ENCODE results near the gene MPEG1. TPM values are rescaled to one million over a fixed set of nuclear protein-coding genes. Genes with fewer than 3 reads are reported as not detected.

The MPEG1 gene
- total RNA-seq, 1 experiment from 2014 or later: not detected

GRCh38 chr11:59187587-59187986 lies 25.1 kb downstream of the MPEG1 start:
- H3K4me2 ChIP-seq (ENCODE audit: insufficient read depth, insufficient read length, low read length): no peak overlapping the region
- H2AFZ ChIP-seq (ENCODE audit: low read length): no peak overlapping the region
- no peak overlapping the region for H2BK120ac ChIP-seq (ENCODE audit: low read depth, low read length, poor library complexity, severe bottlenecking)
- H3T11ph ChIP-seq (ENCODE audit: low read length): no peak overlapping the region
- no peak overlapping the region for H3K27ac ChIP-seq (ENCODE audit: insufficient read length, low read depth, low read length)
- no peak overlapping the region for H2BK15ac ChIP-seq (ENCODE audit: low read depth, low read length)
- Mint-ChIP-seq H3K4me1 (peaks cover 17 to 18% of the 10 kb centered on the region in 2 experiments), H3K27ac (peak overlapping the region in 1 of 3 experiments; percentile 88; a peak in 2 of 7 replicates), H3K27me3 (ENCODE audit: low read depth) (no peaks in the 10 kb centered on the region; the same call in 1 of the 2 replicates), H3K9me3 (no peaks in the 10 kb centered on the region), H3K36me3 (ENCODE audit: insufficient read depth in 1 of 3, low read depth in 3 of 3) (peaks cover 6 to 42% (median 26%) of the 10 kb centered on the region in 3 experiments; a peak in 6 of 7 replicates), H3K4me3 (no peak overlapping the region)
- no peak overlapping the region for H3K9ac ChIP-seq (ENCODE audit: extremely low read depth, insufficient read length, low read length)
- no peaks in the 10 kb centered on the region for H3K27me3 ChIP-seq (ENCODE audit: insufficient read depth, low read length)
- H3K4me1 ChIP-seq (ENCODE audit: insufficient read depth, low read length): no peaks in the 10 kb centered on the region; the same call in 1 of the 2 replicates
- H3K23me2 ChIP-seq (ENCODE audit: insufficient read length, low read depth, low read length, poor library complexity, severe bottlenecking): no peaks in the 10 kb centered on the region
- no peak overlapping the region for H4K91ac ChIP-seq (ENCODE audit: insufficient read length, low read depth, low read length)
- no peak overlapping the region for H2BK5ac ChIP-seq (ENCODE audit: insufficient read length, low read length)
- no peaks in the 10 kb centered on the region for H4K20me1 ChIP-seq (ENCODE audit: control insufficient read depth, insufficient read depth, insufficient read length)
- H3K79me2 ChIP-seq (ENCODE audit: insufficient read depth, low read length): no peaks in the 10 kb centered on the region
- no peak overlapping the region for H3K4ac ChIP-seq (ENCODE audit: low read depth, low read length)
- H3K79me1 ChIP-seq (ENCODE audit: insufficient read depth, low read depth, low read length, poor library complexity, severe bottlenecking): peaks cover 6% of the 10 kb centered on the region
- no peak overlapping the region for H2BK20ac ChIP-seq (ENCODE audit: low read depth, low read length, poor library complexity, severe bottlenecking)
- no peak for DNase-seq
- H4K5ac ChIP-seq (ENCODE audit: insufficient read length, low read depth, low read length): no peak overlapping the region
- H4K8ac ChIP-seq (replicated peaks; ENCODE audit: insufficient read length, low read depth, low read length): no peak overlapping the region
- H3K23ac ChIP-seq (ENCODE audit: insufficient read length, low read depth, low read length): no peak overlapping the region
- no peaks in the 10 kb centered on the region for H3K9me3 ChIP-seq (ENCODE audit: control insufficient read depth, low read depth, low read length)
- H3K56ac ChIP-seq (ENCODE audit: insufficient read length, low read depth, low read length): no peak overlapping the region
- no peak overlapping the region for H2BK12ac ChIP-seq (ENCODE audit: insufficient read length, low read depth, low read length)
- no peak for TF ChIP-seq CTCF (conservative IDR thresholded peaks at IDR 0.05)
- no peak overlapping the region for H2AK5ac ChIP-seq (ENCODE audit: insufficient read length, low read length)
- no peak overlapping the region for H3K14ac ChIP-seq (ENCODE audit: insufficient read depth, low read length)
- no peak overlapping the region for H3K18ac ChIP-seq (ENCODE audit: insufficient read length, low read depth, low read length)
- no CpG with 5 or more reads among the region's 6 CpGs for WGBS (ENCODE audit: extremely low coverage, insufficient read length, low lambda C conversion rate)
